ENCODE measurements around the gene RBCK1. TPM values are rescaled to one million over a fixed set of nuclear protein-coding genes. Genes with fewer than 3 reads are reported as not detected.

Gene RBCK1
- total and polyA plus RNA-seq, 9 of the 15 experiments (the other 6 are each of a cell fraction or from before 2014, with no cell fraction given), result 5.9 to 59.3 (median 26.5) TPM

GRCh38 chr20:375265-375889, 32.7 kb upstream of the RBCK1 start (continued):
- TF ChIP-seq TEAD4 (IDR thresholded peaks at IDR 0.05; ENCODE audit: low read length) (peak; percentile 60), TEAD4 (CRISPR knock-in tag; IDR thresholded peaks at IDR 0.05; ENCODE audit: borderline replicate concordance) (no peak), SMARCA4 (IDR thresholded peaks at IDR 0.05) (peak; percentile 58), TEAD1 (CRISPR knock-in tag; IDR thresholded peaks at IDR 0.05) (no peak), NR3C1 (CRISPR knock-in tag; IDR thresholded peaks at IDR 0.05) (no peak), PRMT5 (CRISPR knock-in tag; IDR thresholded peaks at IDR 0.05) (no peak), ZNF143 (CRISPR knock-in tag; IDR thresholded peaks at IDR 0.05) (no peak), FOXP1 (CRISPR knock-in tag; IDR thresholded peaks at IDR 0.05) (no peak), PTTG1 (tag; IDR thresholded peaks at IDR 0.05; ENCODE audit: low read depth) (no peak), ZNF224 (CRISPR knock-in tag; IDR thresholded peaks at IDR 0.05) (no peak), GTF2E2 (tag; IDR thresholded peaks at IDR 0.05) (no peak), RBBP5 (IDR thresholded peaks at IDR 0.05; ENCODE audit: borderline replicate concordance, insufficient read depth, low read length, poor library complexity, severe bottlenecking) (peak; percentile 29), KDM1A (IDR thresholded peaks at IDR 0.05) (peak; percentile 58 to 60; a peak in 3 of 4 replicates), SMC3 (conservative IDR thresholded peaks at IDR 0.05; ENCODE audit: insufficient read depth, low read depth, low read length) (no peak), SP1 (CRISPR knock-in tag; IDR thresholded peaks at IDR 0.05) (no peak; the same call in 1 of the 2 replicates), CHD1 (IDR thresholded peaks at IDR 0.05; ENCODE audit: low read length) (no peak), NELFE (IDR thresholded peaks at IDR 0.05; ENCODE audit: insufficient read depth, insufficient read length) (no peak), SREBF2 (CRISPR knock-in tag; IDR thresholded peaks at IDR 0.05) (no peak), ZBTB12 (CRISPR knock-in tag; IDR thresholded peaks at IDR 0.05) (no peak), DNMT1 (IDR thresholded peaks at IDR 0.05) (no peak), NCOA1 (IDR thresholded peaks at IDR 0.05; ENCODE audit: low read depth) (no peak), ZNF384 (IDR thresholded peaks at IDR 0.05; ENCODE audit: low read depth, low read length) (no peak), FOXK1 (CRISPR knock-in tag; IDR thresholded peaks at IDR 0.05; ENCODE audit: borderline replicate concordance) (no peak)
